DOHH2 (cell line): ENCODE results near the gene ZBTB39.

Experiments used
- EZH2phosphoT487 ChIP-seq: fragments of 200-600 bp; sonication (generic); IDR thresholded peaks from 2 replicates; pipeline ENCODE4 v1.6.1; 2017; ENCODE audit warnings: borderline replicate concordance, mild to moderate bottlenecking, antibody characterized with exemption, low read length, moderate library complexity, mixed read lengths
- TF ChIP-seq, protein P1 (sequence below): fragments of 200-600 bp; sonication (generic); IDR thresholded peaks from one replicate; pipeline ENCODE4 v1.5.1; 2014; ENCODE audit warnings: antibody characterized with exemption, mild to moderate bottlenecking, low read depth, low read length; ENCODE audit not compliant: poor library complexity, severe bottlenecking

DNA sequence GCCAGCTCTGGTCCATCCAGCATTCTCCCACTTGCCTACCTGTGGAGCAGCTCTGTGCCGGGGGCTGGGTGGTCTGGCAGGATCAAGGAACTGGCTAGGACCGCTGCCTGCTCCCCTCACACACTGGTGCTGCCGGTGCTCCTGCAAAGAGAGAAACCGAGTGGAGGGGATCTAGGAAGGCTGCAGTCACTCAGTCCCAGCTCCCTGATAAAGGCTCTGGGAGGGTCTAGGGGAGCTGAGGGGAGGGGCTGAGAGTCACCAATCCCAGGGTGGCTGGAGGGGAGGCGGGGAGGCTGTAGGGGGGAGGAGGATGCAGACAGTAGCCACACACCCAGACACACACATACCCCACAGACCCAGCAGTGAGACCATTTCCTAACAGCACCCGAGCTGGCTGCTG is 10.0 kb upstream of the ZBTB39 start, which contains the start of gene TAC3:
- TF ChIP-seq EZH2phosphoT487: no peak
- TF ChIP-seq, protein P1, sequence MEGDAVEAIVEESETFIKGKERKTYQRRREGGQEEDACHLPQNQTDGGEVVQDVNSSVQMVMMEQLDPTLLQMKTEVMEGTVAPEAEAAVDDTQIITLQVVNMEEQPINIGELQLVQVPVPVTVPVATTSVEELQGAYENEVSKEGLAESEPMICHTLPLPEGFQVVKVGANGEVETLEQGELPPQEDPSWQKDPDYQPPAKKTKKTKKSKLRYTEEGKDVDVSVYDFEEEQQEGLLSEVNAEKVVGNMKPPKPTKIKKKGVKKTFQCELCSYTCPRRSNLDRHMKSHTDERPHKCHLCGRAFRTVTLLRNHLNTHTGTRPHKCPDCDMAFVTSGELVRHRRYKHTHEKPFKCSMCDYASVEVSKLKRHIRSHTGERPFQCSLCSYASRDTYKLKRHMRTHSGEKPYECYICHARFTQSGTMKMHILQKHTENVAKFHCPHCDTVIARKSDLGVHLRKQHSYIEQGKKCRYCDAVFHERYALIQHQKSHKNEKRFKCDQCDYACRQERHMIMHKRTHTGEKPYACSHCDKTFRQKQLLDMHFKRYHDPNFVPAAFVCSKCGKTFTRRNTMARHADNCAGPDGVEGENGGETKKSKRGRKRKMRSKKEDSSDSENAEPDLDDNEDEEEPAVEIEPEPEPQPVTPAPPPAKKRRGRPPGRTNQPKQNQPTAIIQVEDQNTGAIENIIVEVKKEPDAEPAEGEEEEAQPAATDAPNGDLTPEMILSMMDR: no peak
